Transverse colon (tissue), 4 donors: ENCODE measurements around the gene RAE1. TPM values are rescaled to one million over a fixed set of nuclear protein-coding genes. Genes with fewer than 3 reads are reported as not detected.
A peak's percentile ranks its signal among the peaks of the same experiment; 100 is the strongest.

Experiments used
- DNase-seq: peaks from one replicate; pipeline ENCODE4 v3.0.0-alpha.2; 2019
- H3K27ac ChIP-seq, 4 donors: fragments of 200-600 bp; sonication (generic); 2 replicates each; pipeline ENCODE4 v1.5.1; 2016 to 2018; ENCODE audit warnings: inconsistent platforms in 4 of 4
- H3K27me3 ChIP-seq: fragments of 200-600 bp; sonication (generic); 2 replicates; pipeline ENCODE4 v1.5.1; 2017; ENCODE audit warnings: inconsistent platforms
- H3K36me3 ChIP-seq, 4 donors: fragments of 200-600 bp; sonication (generic); 2 replicates each; pipeline ENCODE4 v1.5.1; 2017 to 2019; ENCODE audit warnings: inconsistent platforms in 4 of 4
- H3K4me1 ChIP-seq, 4 donors: fragments of 200-600 bp; sonication (generic); 2 replicates each; pipeline ENCODE4 v1.5.1; 2017 to 2020; ENCODE audit warnings: inconsistent platforms in 4 of 4
- H3K4me3 ChIP-seq, 4 donors: fragments of 200-600 bp; sonication (generic); 1 replicate in 1 of 4; 2 replicates in 3 of 4; pipeline versions ENCODE4 v1.5.1 to v1.6.1; 2017 to 2019; ENCODE audit warnings: inconsistent platforms in 4 of 4
- H3K9me3 ChIP-seq, 2 donors: fragments of 200-600 bp; sonication (generic); 2 replicates each; pipeline ENCODE4 v1.5.1; 2017 to 2019; ENCODE audit warnings: inconsistent platforms in 2 of 2
- CTCF ChIP-seq, 5 experiments: fragments of 200-600 bp in 3 of 5; fragments of 450-650 bp in 2 of 5; sonication (generic) in 3 of 5; IDR thresholded peaks; 1 replicate in 2 of 5; 2 replicates in 3 of 5; pipeline ENCODE4 v1.5.1; 2016 to 2017; ENCODE audit warnings: antibody characterized with exemption in 5 of 5, inconsistent platforms in 3 of 5, mild to moderate bottlenecking in 2 of 5, moderate library complexity in 1 of 5
- EP300 ChIP-seq: sonication (generic); formaldehyde crosslinking; IDR thresholded peaks from one replicate; pipeline ENCODE4 v1.6.1; 2017; ENCODE audit warnings: antibody characterized with exemption, low read depth
- POLR2A ChIP-seq: fragments of 450-650 bp; IDR thresholded peaks from one replicate; pipeline ENCODE4 v1.6.1; 2016; ENCODE audit warnings: antibody characterized with exemption, mild to moderate bottlenecking, moderate library complexity
- POLR2AphosphoS5 ChIP-seq, 3 donors: sonication (generic); formaldehyde crosslinking; IDR thresholded peaks; one replicate each; pipeline ENCODE4 v1.6.1; 2016; ENCODE audit warnings: antibody characterized with exemption in 3 of 3
- WGBS, 2 donors: methylation state at CpG; one replicate each; pipeline ENCODE4 v1.1.5; 2018; ENCODE audit warnings: low coverage in 1 of 2; 5-methylcytosine and 5-hydroxymethylcytosine counted together
- in situ Hi-C, 4 donors: fragments of 200-750 bp; cut with MboI; loops; one replicate each; pipeline versions ENCODE4 v1.15.0 to v1.15.1; 2017; ENCODE audit warnings: low sequenced_read_pairs in 3 of 4, low pct_ligation_motif_present in 1 of 4, low pct_unique_long_range_greater_than_20kb in 1 of 4
- intact Hi-C: fragments of 100-400 bp; cut with DNase I; formaldehyde crosslinking; loops from one replicate; pipeline ENCODE4 v1.15.1; 2023; ENCODE audit warnings: low total_unique reads
- total RNA-seq, 4 donors: library from RNA; depleted of rRNA; stranded (reverse); fragments of >200 nt; gene quantifications; one replicate each; pipeline ENCODE4 v1.1.0, GENCODE V29; 2016

Gene RAE1
- total RNA-seq, 4 donors from 2014 or later: 5.6 to 29.9 (median 15.2) TPM

DNA sequence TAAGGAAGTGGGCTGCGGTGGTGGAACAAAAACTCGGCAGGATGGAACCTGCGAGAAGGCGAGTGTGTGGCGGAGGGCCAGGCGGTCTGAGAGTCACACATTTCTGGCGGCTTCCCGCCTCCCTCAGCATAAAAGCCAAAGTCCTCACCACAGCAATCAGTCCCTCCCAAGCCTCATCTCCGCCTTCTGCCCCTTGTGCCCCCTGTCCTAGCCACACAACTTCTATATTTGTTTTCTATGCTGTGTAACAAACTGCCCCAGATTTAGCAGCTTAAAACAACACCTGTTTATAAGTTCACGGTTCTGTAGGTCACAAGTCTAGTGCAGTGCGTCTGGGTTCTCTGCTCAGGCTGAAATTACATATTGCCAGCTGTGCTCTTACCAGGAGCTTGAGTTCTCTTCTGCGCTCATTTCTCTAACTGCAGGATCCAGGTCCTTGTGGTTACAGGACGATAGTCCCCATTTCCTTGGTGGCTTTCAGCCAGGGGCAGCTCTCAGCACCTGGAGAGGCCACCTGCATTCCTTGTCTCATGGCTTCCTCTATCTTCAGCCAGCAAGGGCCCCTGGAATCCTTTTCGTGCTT lies 33.2 kb upstream of the RAE1 start:
- no peak for TF ChIP-seq EP300
- TF ChIP-seq POLR2AphosphoS5 (IDR thresholded peaks at IDR 0.05): no peak
- Histone ChIP-seq H3K4me1 (peaks cover 0 to 5% (median 0%) of the 10 kb centered on the region in 4 donors), H3K9me3 (no peaks in the 10 kb centered on the region), H3K27ac (no peak overlapping the region), H3K27me3 (no peaks in the 10 kb centered on the region), H3K4me3 (no peak overlapping the region), H3K36me3 (no peaks in the 10 kb centered on the region)
- 68 to 75% methylated on average over 10 to 14 of the region's 14 CpGs for WGBS, 2 donors
- in situ Hi-C loops (no loop called here), intact Hi-C loops (no loop called here)
- DNase-seq: no peak

- in situ Hi-C loops: no loop called here
- intact Hi-C loops: no loop called here
- H3K4me1 ChIP-seq: peaks cover 0 to 10% (median 0%) of the 10 kb centered on the region in 4 donors
- TF ChIP-seq EP300 (no peak), CTCF (IDR thresholded peaks at IDR 0.05) (no peak), POLR2A (no peak), POLR2AphosphoS5 (IDR thresholded peaks at IDR 0.05) (no peak)
- H3K27me3 ChIP-seq: no peaks in the 10 kb centered on the region
- WGBS, 2 donors: 82 to 86% methylated on average over 1 to 4 of the region's 4 CpGs
- H3K27ac ChIP-seq: no peak overlapping the region
- no peak overlapping the region for H3K4me3 ChIP-seq
- H3K36me3 ChIP-seq: no peaks in the 10 kb centered on the region
- no peaks in the 10 kb centered on the region for H3K9me3 ChIP-seq
- no peak for DNase-seq
Measured at GRCh38 chr20:57319584-57319983, 31.5 kb upstream of the RAE1 start.

DNA sequence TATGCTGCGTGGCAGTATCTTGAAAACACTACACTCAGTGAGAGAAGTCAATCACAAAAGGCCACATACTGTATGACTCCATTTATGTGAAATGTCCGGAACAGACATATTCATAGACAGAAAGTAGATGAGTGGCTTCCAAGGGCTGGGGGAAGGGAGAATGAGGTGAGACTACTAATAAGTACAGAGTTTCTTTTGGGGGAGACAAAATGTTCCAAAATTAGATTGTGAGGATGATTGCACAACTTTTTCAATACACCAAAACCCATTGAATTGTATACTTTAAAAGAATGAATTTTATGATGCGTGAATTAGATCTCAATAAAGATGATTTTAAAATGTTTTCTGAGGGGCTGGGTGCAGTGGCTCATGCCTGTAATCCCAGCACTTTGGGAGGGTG lies 30.7 kb upstream of the RAE1 start:
- DNase-seq: no peak
- Histone ChIP-seq H3K4me3 (no peak overlapping the region), H3K36me3 (no peaks in the 10 kb centered on the region), H3K27ac (no peak overlapping the region), H3K9me3 (no peaks in the 10 kb centered on the region), H3K4me1 (peaks cover 0 to 10% (median 0%) of the 10 kb centered on the region in 4 donors), H3K27me3 (no peaks in the 10 kb centered on the region)
- TF ChIP-seq POLR2AphosphoS5 (IDR thresholded peaks at IDR 0.05): no peak
- no peak for TF ChIP-seq EP300
- no peak for TF ChIP-seq POLR2A
- no peak for TF ChIP-seq CTCF (IDR thresholded peaks at IDR 0.05)
- in situ Hi-C loops (no loop called here), intact Hi-C loops (no loop called here)
- WGBS, 2 donors: 62 to 74% methylated on average over 3 of the region's 3 CpGs

DNA sequence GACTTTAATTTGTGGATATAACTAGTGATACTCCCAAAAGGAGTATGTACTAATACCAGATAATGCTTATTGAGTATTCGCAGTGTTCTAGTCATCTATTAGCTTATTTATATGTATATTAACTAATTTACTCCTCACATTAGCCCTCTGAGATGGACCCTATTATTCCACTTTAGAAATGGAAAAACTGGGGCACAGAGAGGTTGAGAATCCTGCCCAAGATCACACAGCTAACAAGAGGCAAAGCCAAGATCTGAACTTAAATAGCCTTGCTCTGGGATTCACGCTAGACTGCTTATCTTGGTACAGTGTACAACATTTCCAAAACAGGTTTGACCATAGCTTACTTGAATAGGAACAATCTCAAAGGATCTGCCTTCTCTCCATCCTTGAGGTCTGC lies 29.9 kb upstream of the RAE1 start:
- no peaks in the 10 kb centered on the region for H3K36me3 ChIP-seq
- no peak overlapping the region for H3K4me3 ChIP-seq
- no peak overlapping the region for H3K27ac ChIP-seq
- no peaks in the 10 kb centered on the region for H3K27me3 ChIP-seq
- 80 to 84% methylated on average over 2 of the region's 2 CpGs for WGBS, 2 donors
- TF ChIP-seq POLR2AphosphoS5 (IDR thresholded peaks at IDR 0.05) (no peak), POLR2A (no peak), CTCF (IDR thresholded peaks at IDR 0.05) (no peak), EP300 (no peak)
- H3K9me3 ChIP-seq: no peaks in the 10 kb centered on the region
- intact Hi-C loops (no loop called here), in situ Hi-C loops (no loop called here)
- no peak for DNase-seq
- peaks cover 0 to 10% (median 0%) of the 10 kb centered on the region in 4 donors for H3K4me1 ChIP-seq

DNA sequence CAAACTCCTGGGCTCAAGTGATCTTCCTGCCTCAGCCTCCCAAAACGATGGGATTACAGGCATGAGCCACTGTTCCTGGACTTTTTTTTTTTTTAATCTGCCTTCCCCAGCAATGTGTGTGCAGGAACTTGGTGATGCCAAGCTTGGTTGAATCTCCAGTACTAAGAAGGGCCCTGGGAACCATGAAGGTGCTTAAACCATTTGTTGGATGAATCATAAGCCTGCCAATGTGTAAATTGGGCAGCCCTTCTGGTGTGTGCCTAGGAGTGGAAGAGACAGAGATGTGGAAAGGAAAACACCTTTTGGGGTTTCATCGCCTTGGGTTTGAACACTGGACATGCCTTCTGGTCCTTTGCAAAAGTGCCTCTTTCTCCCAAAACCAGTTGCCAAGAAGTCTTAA lies 28.6 kb upstream of the RAE1 start:
- H3K36me3 ChIP-seq: no peaks in the 10 kb centered on the region
- H3K27me3 ChIP-seq: no peaks in the 10 kb centered on the region
- intact Hi-C loops (no loop called here), in situ Hi-C loops (no loop called here)
- 64 to 71% methylated on average over 1 to 2 of the region's 2 CpGs for WGBS, 2 donors
- H3K27ac ChIP-seq: peak overlapping the region in 1 of 4 donors; percentile 13
- no peak overlapping the region for H3K4me3 ChIP-seq
- no peak for DNase-seq
- TF ChIP-seq POLR2A: no peak
- no peak for TF ChIP-seq POLR2AphosphoS5 (IDR thresholded peaks at IDR 0.05)
- no peak for TF ChIP-seq CTCF (IDR thresholded peaks at IDR 0.05)
- no peak for TF ChIP-seq EP300
- H3K9me3 ChIP-seq: no peaks in the 10 kb centered on the region
- peaks cover 0 to 17% (median 0%) of the 10 kb centered on the region in 4 donors for H3K4me1 ChIP-seq
